ENCODE results near the gene PARK7. TPM values are rescaled to one million over a fixed set of nuclear protein-coding genes. Genes with fewer than 3 reads are reported as not detected.

Gene PARK7
- total and polyA plus RNA-seq, 7 donors: 176 to 270 (median 243) TPM

GRCh38 chr1:7989762-7990428, 28.4 kb downstream of the PARK7 start:
- 76 to 81% methylated on average over 2 of the region's 2 CpGs for WGBS, 2 donors
- no peak for DNase-seq
- intact Hi-C loops (cut with DNase I): no loop called here
- H3K27ac ChIP-seq: peak overlapping the region in 2 of 4 donors; percentile 1 to 11
- H3K36me3 ChIP-seq: peaks cover 0 to 20% (median 14%) of the 10 kb centered on the region in 4 donors
- TF ChIP-seq POLR2A (IDR thresholded peaks at IDR 0.05) (no peak), EP300 (IDR thresholded peaks at IDR 0.05) (no peak), POLR2AphosphoS5 (IDR thresholded peaks at IDR 0.05) (no peak)
- TF ChIP-seq, protein P1, sequence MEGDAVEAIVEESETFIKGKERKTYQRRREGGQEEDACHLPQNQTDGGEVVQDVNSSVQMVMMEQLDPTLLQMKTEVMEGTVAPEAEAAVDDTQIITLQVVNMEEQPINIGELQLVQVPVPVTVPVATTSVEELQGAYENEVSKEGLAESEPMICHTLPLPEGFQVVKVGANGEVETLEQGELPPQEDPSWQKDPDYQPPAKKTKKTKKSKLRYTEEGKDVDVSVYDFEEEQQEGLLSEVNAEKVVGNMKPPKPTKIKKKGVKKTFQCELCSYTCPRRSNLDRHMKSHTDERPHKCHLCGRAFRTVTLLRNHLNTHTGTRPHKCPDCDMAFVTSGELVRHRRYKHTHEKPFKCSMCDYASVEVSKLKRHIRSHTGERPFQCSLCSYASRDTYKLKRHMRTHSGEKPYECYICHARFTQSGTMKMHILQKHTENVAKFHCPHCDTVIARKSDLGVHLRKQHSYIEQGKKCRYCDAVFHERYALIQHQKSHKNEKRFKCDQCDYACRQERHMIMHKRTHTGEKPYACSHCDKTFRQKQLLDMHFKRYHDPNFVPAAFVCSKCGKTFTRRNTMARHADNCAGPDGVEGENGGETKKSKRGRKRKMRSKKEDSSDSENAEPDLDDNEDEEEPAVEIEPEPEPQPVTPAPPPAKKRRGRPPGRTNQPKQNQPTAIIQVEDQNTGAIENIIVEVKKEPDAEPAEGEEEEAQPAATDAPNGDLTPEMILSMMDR (IDR thresholded peaks at IDR 0.05): no peak
- H3K4me3 ChIP-seq: no peak overlapping the region
- H3K27me3 ChIP-seq: no peaks in the 10 kb centered on the region
- H3K9me3 ChIP-seq: no peaks in the 10 kb centered on the region
- peaks cover 0 to 11% (median 0%) of the 10 kb centered on the region in 4 donors for H3K4me1 ChIP-seq

- Histone ChIP-seq H3K27me3 (no peaks in the 10 kb centered on the region), H3K4me1 (peaks cover 0 to 11% (median 0%) of the 10 kb centered on the region in 4 donors), H3K27ac (no peak overlapping the region), H3K36me3 (peaks cover 0 to under 1% (median 0%) of the 10 kb centered on the region in 4 donors), H3K9me3 (no peaks in the 10 kb centered on the region), H3K4me3 (no peak overlapping the region)
- intact Hi-C loops (cut with DNase I): no loop called here
- TF ChIP-seq POLR2AphosphoS5 (IDR thresholded peaks at IDR 0.05) (no peak), POLR2A (IDR thresholded peaks at IDR 0.05) (no peak), EP300 (IDR thresholded peaks at IDR 0.05) (no peak)
- TF ChIP-seq, protein P1 (IDR thresholded peaks at IDR 0.05): no peak
- WGBS, 2 donors: 94% methylated on average over 18 of the region's 18 CpGs
- no peak for DNase-seq
Observed at GRCh38 chr1:7991504-7992440, 30.3 kb downstream of the PARK7 start.

DNA sequence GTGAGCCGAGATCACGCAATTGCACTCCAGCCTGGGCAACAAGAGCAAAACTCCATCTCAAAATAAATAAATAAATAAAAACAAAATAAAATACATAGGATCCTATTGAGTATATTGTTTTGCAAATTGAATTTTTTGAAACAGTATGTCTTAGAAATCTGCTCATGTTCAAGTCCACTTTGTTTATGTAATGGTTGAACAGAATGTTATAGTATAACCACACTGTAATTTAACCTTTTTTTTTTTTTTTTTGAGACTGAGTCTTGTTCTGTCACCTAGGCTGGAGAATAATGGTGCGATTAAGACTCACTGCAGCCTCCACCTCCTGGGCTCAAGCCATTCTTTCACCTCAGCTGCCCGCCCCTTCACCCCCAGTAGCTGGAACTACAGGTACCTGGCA, 31.4 kb downstream of the PARK7 start:
- intact Hi-C loops (cut with DNase I): no loop called here
- Histone ChIP-seq H3K9me3 (no peaks in the 10 kb centered on the region), H3K27ac (no peak overlapping the region), H3K27me3 (no peaks in the 10 kb centered on the region), H3K36me3 (no peaks in the 10 kb centered on the region), H3K4me3 (no peak overlapping the region), H3K4me1 (peaks cover 0 to 11% (median 0%) of the 10 kb centered on the region in 4 donors)
- DNase-seq: no peak
- no peak for TF ChIP-seq EP300 (IDR thresholded peaks at IDR 0.05)
- TF ChIP-seq, protein P1 (IDR thresholded peaks at IDR 0.05): no peak
- no peak for TF ChIP-seq POLR2AphosphoS5 (IDR thresholded peaks at IDR 0.05)
- no peak for TF ChIP-seq POLR2A (IDR thresholded peaks at IDR 0.05)
- 96 to 98% methylated on average over 4 of the region's 4 CpGs for WGBS, 2 donors

GRCh38 chr1:7993593-7994479, 32.3 kb downstream of the PARK7 start:
- Histone ChIP-seq H3K9me3 (no peaks in the 10 kb centered on the region), H3K27ac (no peak overlapping the region), H3K36me3 (no peaks in the 10 kb centered on the region), H3K4me1 (peaks cover 0 to 11% (median 0%) of the 10 kb centered on the region in 4 donors), H3K27me3 (no peaks in the 10 kb centered on the region), H3K4me3 (no peak overlapping the region)
- WGBS, 2 donors: 80 to 90% methylated on average over 19 of the region's 19 CpGs
- no peak for TF ChIP-seq EP300 (IDR thresholded peaks at IDR 0.05)
- no peak for TF ChIP-seq POLR2A (IDR thresholded peaks at IDR 0.05)
- TF ChIP-seq POLR2AphosphoS5 (IDR thresholded peaks at IDR 0.05): no peak
- TF ChIP-seq, protein P1 (IDR thresholded peaks at IDR 0.05): no peak
- intact Hi-C loops (cut with DNase I): no loop called here
- no peak for DNase-seq

Measured in sigmoid colon (tissue), 7 donors.